GM23338 (cell line): ENCODE data around the gene EPM2AIP1. TPM values are rescaled to one million over a fixed set of nuclear protein-coding genes. Genes with fewer than 3 reads are reported as not detected.
A peak's percentile ranks its signal among the peaks of the same experiment; 100 is the strongest.

Source experiments
- ATAC-seq: fragments of 200-7000 bp; cut with Tn5 transposase; 3 replicates; pipeline ENCODE4 v1.9.1; 2020
- DNase-seq: peaks from one replicate; pipeline ENCODE4 v3.0.0-alpha.2; 2015; ENCODE audit warnings: low spot score
- H2AFZ ChIP-seq: fragments of 200-600 bp; sonication (generic); 2 replicates; pipeline ENCODE4 v1.8.0; 2016; ENCODE audit warnings: antibody characterized with exemption, mild to moderate bottlenecking, moderate library complexity
- H3F3A ChIP-seq: fragments of 200-600 bp; sonication (generic); replicated peaks from 2 replicates; pipeline ENCODE4 v1.8.0; 2017; ENCODE audit warnings: antibody characterized with exemption, mixed run types, low read depth
- H3K27ac ChIP-seq: fragments of 200-600 bp; sonication (generic); 2 replicates; pipeline ENCODE4 v1.6.1; 2016; ENCODE audit warnings: low read depth
- H3K27me3 ChIP-seq: fragments of 200-600 bp; sonication (generic); 2 replicates; pipeline ENCODE4 v1.8.0; 2016; ENCODE audit warnings: mild to moderate bottlenecking, mixed run types, moderate library complexity; ENCODE audit not compliant: insufficient read depth
- H3K36me3 ChIP-seq: fragments of 200-600 bp; sonication (generic); 2 replicates; pipeline ENCODE4 v1.8.0; 2016; ENCODE audit warnings: mild to moderate bottlenecking; ENCODE audit not compliant: insufficient read depth
- H3K4me1 ChIP-seq: fragments of 200-600 bp; sonication (generic); 2 replicates; pipeline ENCODE4 v1.8.0; 2016; ENCODE audit warnings: mild to moderate bottlenecking, moderate library complexity; ENCODE audit not compliant: insufficient read depth
- H3K4me2 ChIP-seq: fragments of 200-600 bp; sonication (generic); 2 replicates; pipeline ENCODE4 v1.7.1; 2017; ENCODE audit warnings: mixed run types
- H3K4me3 ChIP-seq: fragments of 200-600 bp; sonication (generic); 2 replicates; pipeline ENCODE4 v1.6.1; 2016; ENCODE audit warnings: mixed run types
- H3K79me2 ChIP-seq: fragments of 200-600 bp; sonication (generic); replicated peaks from 2 replicates; pipeline ENCODE4 v1.8.0; 2017; ENCODE audit warnings: mild to moderate bottlenecking; ENCODE audit not compliant: insufficient read depth
- H3K9me2 ChIP-seq: fragments of 200-600 bp; sonication (generic); 2 replicates; pipeline ENCODE4 v1.8.0; 2017; ENCODE audit not compliant: insufficient read depth
- H4K20me1 ChIP-seq: fragments of 200-600 bp; sonication (generic); replicated peaks from 2 replicates; pipeline ENCODE4 v1.8.0; 2017; ENCODE audit warnings: mild to moderate bottlenecking; ENCODE audit not compliant: insufficient read depth
- H3K27ac Mint-ChIP-seq: 2 replicates; pipeline ENCODE4 v1.8.0; 2020; ENCODE audit warnings: inconsistent platforms, mild to moderate bottlenecking, moderate library complexity, mixed read lengths
- H3K27me3 Mint-ChIP-seq: 3 replicates; pipeline ENCODE4 v1.8.0; 2022; ENCODE audit warnings: low read depth, mild to moderate bottlenecking, moderate library complexity, mixed read lengths, inconsistent platforms; ENCODE audit not compliant: insufficient read depth, poor library complexity
- H3K36me3 Mint-ChIP-seq: 3 replicates; pipeline ENCODE4 v1.8.0; 2021; ENCODE audit warnings: low read depth, mild to moderate bottlenecking, inconsistent platforms, moderate library complexity, mixed read lengths
- H3K4me1 Mint-ChIP-seq: 3 replicates; pipeline ENCODE4 v1.8.0; 2020; ENCODE audit warnings: mild to moderate bottlenecking, inconsistent platforms, mixed read lengths
- H3K4me3 Mint-ChIP-seq: 3 replicates; pipeline ENCODE4 v1.8.0; 2021; ENCODE audit warnings: moderate library complexity, mild to moderate bottlenecking, inconsistent platforms, mixed read lengths
- H3K9me3 Mint-ChIP-seq: 3 replicates; pipeline ENCODE4 v1.8.0; 2020; ENCODE audit warnings: moderate library complexity, mild to moderate bottlenecking, inconsistent platforms, mixed read lengths
- CREB1 ChIP-seq: fragments of 250-450 bp; sonication (Bioruptor Pico); IDR thresholded peaks from 2 replicates; pipeline ENCODE4 v1.5.0; 2020; ENCODE audit warnings: low read depth, mild to moderate bottlenecking, moderate library complexity
- EZH2 ChIP-seq: fragments of 200-600 bp; sonication (generic); IDR thresholded peaks from one replicate; pipeline ENCODE4 v1.8.0; 2017; ENCODE audit warnings: antibody characterized with exemption, mild to moderate bottlenecking, low read depth; ENCODE audit not compliant: unreplicated experiment
- JUNB ChIP-seq: IDR thresholded peaks from one replicate; pipeline ENCODE4 v1.6.1; 2016; ENCODE audit warnings: antibody characterized with exemption; ENCODE audit not compliant: unreplicated experiment
- NANOG ChIP-seq: IDR thresholded peaks from 2 replicates; pipeline ENCODE4 v1.6.1; 2016; ENCODE audit warnings: antibody characterized with exemption, borderline replicate concordance
- ZNF114 ChIP-seq: fragments of 250-450 bp; sonication (Bioruptor Pico); IDR thresholded peaks from 2 replicates; pipeline ENCODE4 v1.5.0; 2020; ENCODE audit warnings: mild to moderate bottlenecking, moderate library complexity
- ZNF331 ChIP-seq: fragments of 250-450 bp; sonication (Bioruptor Pico); IDR thresholded peaks from 2 replicates; pipeline ENCODE4 v1.5.0; 2020; ENCODE audit warnings: low read depth, mild to moderate bottlenecking, moderate library complexity
- polyA plus RNA-seq: library from polyadenylated mRNA; unstranded; fragments of >200 nt; fragmentation: Nextera tagmentation; extraction: Ambion mirVana; gene quantifications from 2 replicates; pipeline ENCODE4 v1.2.1, GENCODE V29; 2016
- total RNA-seq: library from RNA; depleted of rRNA; stranded (reverse); fragments of >200 nt; shearing (Covaris generic); gene quantifications from 2 replicates; pipeline ENCODE4 v1.2.3, GENCODE V29; 2014
- TF ChIP-seq, protein P1 (sequence below), 2 experiments: fragments of 200-600 bp in 1 of 2; sonication (generic) in 1 of 2; conservative IDR thresholded peaks; 2 replicates each; pipeline versions ENCODE4 v1.5.1 to v1.6.1; 2016 to 2017; ENCODE audit warnings: antibody characterized with exemption in 2 of 2, low read depth in 2 of 2, mild to moderate bottlenecking in 2 of 2, moderate library complexity in 1 of 2
- TF ChIP-seq, protein P2 (sequence below): IDR thresholded peaks from one replicate; pipeline ENCODE4 v1.6.1; 2018; ENCODE audit warnings: antibody characterized with exemption; ENCODE audit not compliant: unreplicated experiment
- TF ChIP-seq, protein P3 (sequence below): IDR thresholded peaks from 2 replicates; pipeline ENCODE4 v1.6.1; 2016; ENCODE audit warnings: antibody characterized with exemption
- TF ChIP-seq, protein P4 (sequence below): fragments of 250-450 bp; sonication (Bioruptor Pico); IDR thresholded peaks from 2 replicates; pipeline ENCODE4 v1.5.0; 2020; ENCODE audit warnings: mild to moderate bottlenecking, moderate library complexity

EPM2AIP1 gene
- total and polyA plus RNA-seq, 2 experiments from 2014 or later, result 7.2 to 10.6 TPM

GRCh38 chr3:36957063-36957462 is 35.9 kb downstream of the EPM2AIP1 start:
- Mint-ChIP-seq H3K36me3 (no peaks in the 10 kb centered on the region), H3K4me1 (peaks cover 10% of the 10 kb centered on the region), H3K9me3 (no peaks in the 10 kb centered on the region), H3K4me3 (no peak overlapping the region), H3K27ac (no peak overlapping the region), H3K27me3 (peaks cover 4% of the 10 kb centered on the region)
- H2AFZ ChIP-seq, result no peak overlapping the region
- H4K20me1 ChIP-seq, result no peaks in the 10 kb centered on the region
- H3F3A ChIP-seq, result no peaks in the 10 kb centered on the region
- H3K4me3 ChIP-seq, result no peak overlapping the region
- H3K79me2 ChIP-seq, result no peaks in the 10 kb centered on the region
- H3K27me3 ChIP-seq, result no peaks in the 10 kb centered on the region
- no peak overlapping the region for H3K4me2 ChIP-seq
- H3K4me1 ChIP-seq, result no peaks in the 10 kb centered on the region
- H3K36me3 ChIP-seq, result no peaks in the 10 kb centered on the region
- ATAC-seq (peak; percentile 74), DNase-seq (peak; percentile 79)
- H3K9me2 ChIP-seq, result peaks cover 3% of the 10 kb centered on the region; the same call in 1 of the 2 replicates
- TF ChIP-seq, protein P1, sequence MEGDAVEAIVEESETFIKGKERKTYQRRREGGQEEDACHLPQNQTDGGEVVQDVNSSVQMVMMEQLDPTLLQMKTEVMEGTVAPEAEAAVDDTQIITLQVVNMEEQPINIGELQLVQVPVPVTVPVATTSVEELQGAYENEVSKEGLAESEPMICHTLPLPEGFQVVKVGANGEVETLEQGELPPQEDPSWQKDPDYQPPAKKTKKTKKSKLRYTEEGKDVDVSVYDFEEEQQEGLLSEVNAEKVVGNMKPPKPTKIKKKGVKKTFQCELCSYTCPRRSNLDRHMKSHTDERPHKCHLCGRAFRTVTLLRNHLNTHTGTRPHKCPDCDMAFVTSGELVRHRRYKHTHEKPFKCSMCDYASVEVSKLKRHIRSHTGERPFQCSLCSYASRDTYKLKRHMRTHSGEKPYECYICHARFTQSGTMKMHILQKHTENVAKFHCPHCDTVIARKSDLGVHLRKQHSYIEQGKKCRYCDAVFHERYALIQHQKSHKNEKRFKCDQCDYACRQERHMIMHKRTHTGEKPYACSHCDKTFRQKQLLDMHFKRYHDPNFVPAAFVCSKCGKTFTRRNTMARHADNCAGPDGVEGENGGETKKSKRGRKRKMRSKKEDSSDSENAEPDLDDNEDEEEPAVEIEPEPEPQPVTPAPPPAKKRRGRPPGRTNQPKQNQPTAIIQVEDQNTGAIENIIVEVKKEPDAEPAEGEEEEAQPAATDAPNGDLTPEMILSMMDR (conservative IDR thresholded peaks at IDR 0.05; ENCODE audit: low read depth in 2 of 2), result peak; percentile 77 to 80
- TF ChIP-seq NANOG (no peak), ZNF331 (no peak)
- TF ChIP-seq, protein P2, sequence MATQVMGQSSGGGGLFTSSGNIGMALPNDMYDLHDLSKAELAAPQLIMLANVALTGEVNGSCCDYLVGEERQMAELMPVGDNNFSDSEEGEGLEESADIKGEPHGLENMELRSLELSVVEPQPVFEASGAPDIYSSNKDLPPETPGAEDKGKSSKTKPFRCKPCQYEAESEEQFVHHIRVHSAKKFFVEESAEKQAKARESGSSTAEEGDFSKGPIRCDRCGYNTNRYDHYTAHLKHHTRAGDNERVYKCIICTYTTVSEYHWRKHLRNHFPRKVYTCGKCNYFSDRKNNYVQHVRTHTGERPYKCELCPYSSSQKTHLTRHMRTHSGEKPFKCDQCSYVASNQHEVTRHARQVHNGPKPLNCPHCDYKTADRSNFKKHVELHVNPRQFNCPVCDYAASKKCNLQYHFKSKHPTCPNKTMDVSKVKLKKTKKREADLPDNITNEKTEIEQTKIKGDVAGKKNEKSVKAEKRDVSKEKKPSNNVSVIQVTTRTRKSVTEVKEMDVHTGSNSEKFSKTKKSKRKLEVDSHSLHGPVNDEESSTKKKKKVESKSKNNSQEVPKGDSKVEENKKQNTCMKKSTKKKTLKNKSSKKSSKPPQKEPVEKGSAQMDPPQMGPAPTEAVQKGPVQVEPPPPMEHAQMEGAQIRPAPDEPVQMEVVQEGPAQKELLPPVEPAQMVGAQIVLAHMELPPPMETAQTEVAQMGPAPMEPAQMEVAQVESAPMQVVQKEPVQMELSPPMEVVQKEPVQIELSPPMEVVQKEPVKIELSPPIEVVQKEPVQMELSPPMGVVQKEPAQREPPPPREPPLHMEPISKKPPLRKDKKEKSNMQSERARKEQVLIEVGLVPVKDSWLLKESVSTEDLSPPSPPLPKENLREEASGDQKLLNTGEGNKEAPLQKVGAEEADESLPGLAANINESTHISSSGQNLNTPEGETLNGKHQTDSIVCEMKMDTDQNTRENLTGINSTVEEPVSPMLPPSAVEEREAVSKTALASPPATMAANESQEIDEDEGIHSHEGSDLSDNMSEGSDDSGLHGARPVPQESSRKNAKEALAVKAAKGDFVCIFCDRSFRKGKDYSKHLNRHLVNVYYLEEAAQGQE, result no peak
- no peak overlapping the region for H3K27ac ChIP-seq

- no peaks in the 10 kb centered on the region for H3K27me3 ChIP-seq
- no peak for DNase-seq
- H3K4me1 Mint-ChIP-seq, result peaks cover 10% of the 10 kb centered on the region
- no peaks in the 10 kb centered on the region for H4K20me1 ChIP-seq
- no peak overlapping the region for H3K27ac ChIP-seq
- no peak overlapping the region for H3K27ac Mint-ChIP-seq
- H3K4me1 ChIP-seq, result 0 out of 2 replicates have a peak, but pooled peaks cover 3% of the 10 kb centered on the region
- no peaks in the 10 kb centered on the region for H3K36me3 Mint-ChIP-seq
- H3K27me3 Mint-ChIP-seq, result peaks cover 4% of the 10 kb centered on the region
- H3K36me3 ChIP-seq, result no peaks in the 10 kb centered on the region
- H3K79me2 ChIP-seq, result no peaks in the 10 kb centered on the region
- H3K9me3 Mint-ChIP-seq, result no peaks in the 10 kb centered on the region
- H3F3A ChIP-seq, result no peaks in the 10 kb centered on the region
- H3K4me2 ChIP-seq, result no peak overlapping the region
- TF ChIP-seq EZH2 (no peak), JUNB (no peak), CREB1 (CRISPR knock-in tag) (no peak), NANOG (no peak), ZNF114 (CRISPR knock-in tag) (no peak)
- TF ChIP-seq, protein P3, sequence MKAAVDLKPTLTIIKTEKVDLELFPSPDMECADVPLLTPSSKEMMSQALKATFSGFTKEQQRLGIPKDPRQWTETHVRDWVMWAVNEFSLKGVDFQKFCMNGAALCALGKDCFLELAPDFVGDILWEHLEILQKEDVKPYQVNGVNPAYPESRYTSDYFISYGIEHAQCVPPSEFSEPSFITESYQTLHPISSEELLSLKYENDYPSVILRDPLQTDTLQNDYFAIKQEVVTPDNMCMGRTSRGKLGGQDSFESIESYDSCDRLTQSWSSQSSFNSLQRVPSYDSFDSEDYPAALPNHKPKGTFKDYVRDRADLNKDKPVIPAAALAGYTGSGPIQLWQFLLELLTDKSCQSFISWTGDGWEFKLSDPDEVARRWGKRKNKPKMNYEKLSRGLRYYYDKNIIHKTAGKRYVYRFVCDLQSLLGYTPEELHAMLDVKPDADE, result no peak
- TF ChIP-seq, protein P4, sequence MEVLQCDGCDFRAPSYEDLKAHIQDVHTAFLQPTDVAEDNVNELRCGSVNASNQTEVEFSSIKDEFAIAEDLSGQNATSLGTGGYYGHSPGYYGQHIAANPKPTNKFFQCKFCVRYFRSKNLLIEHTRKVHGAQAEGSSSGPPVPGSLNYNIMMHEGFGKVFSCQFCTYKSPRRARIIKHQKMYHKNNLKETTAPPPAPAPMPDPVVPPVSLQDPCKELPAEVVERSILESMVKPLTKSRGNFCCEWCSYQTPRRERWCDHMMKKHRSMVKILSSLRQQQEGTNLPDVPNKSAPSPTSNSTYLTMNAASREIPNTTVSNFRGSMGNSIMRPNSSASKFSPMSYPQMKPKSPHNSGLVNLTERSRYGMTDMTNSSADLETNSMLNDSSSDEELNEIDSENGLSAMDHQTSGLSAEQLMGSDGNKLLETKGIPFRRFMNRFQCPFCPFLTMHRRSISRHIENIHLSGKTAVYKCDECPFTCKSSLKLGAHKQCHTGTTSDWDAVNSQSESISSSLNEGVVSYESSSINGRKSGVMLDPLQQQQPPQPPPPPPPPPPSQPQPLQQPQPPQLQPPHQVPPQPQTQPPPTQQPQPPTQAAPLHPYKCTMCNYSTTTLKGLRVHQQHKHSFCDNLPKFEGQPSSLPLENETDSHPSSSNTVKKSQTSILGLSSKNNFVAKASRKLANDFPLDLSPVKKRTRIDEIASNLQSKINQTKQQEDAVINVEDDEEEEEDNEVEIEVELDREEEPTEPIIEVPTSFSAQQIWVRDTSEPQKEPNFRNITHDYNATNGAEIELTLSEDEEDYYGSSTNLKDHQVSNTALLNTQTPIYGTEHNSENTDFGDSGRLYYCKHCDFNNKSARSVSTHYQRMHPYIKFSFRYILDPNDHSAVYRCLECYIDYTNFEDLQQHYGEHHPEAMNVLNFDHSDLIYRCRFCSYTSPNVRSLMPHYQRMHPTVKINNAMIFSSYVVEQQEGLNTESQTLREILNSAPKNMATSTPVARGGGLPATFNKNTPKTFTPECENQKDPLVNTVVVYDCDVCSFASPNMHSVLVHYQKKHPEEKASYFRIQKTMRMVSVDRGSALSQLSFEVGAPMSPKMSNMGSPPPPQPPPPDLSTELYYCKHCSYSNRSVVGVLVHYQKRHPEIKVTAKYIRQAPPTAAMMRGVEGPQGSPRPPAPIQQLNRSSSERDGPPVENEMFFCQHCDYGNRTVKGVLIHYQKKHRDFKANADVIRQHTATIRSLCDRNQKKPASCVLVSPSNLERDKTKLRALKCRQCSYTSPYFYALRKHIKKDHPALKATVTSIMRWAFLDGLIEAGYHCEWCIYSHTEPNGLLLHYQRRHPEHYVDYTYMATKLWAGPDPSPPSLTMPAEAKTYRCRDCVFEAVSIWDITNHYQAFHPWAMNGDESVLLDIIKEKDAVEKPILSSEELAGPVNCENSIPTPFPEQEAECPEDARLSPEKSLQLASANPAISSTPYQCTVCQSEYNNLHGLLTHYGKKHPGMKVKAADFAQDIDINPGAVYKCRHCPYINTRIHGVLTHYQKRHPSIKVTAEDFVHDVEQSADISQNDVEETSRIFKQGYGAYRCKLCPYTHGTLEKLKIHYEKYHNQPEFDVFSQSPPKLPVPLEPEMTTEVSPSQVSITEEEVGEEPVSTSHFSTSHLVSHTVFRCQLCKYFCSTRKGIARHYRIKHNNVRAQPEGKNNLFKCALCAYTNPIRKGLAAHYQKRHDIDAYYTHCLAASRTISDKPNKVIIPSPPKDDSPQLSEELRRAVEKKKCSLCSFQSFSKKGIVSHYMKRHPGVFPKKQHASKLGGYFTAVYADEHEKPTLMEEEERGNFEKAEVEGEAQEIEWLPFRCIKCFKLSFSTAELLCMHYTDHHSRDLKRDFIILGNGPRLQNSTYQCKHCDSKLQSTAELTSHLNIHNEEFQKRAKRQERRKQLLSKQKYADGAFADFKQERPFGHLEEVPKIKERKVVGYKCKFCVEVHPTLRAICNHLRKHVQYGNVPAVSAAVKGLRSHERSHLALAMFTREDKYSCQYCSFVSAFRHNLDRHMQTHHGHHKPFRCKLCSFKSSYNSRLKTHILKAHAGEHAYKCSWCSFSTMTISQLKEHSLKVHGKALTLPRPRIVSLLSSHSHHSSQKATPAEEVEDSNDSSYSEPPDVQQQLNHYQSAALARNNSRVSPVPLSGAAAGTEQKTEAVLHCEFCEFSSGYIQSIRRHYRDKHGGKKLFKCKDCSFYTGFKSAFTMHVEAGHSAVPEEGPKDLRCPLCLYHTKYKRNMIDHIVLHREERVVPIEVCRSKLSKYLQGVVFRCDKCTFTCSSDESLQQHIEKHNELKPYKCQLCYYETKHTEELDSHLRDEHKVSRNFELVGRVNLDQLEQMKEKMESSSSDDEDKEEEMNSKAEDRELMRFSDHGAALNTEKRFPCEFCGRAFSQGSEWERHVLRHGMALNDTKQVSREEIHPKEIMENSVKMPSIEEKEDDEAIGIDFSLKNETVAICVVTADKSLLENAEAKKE (CRISPR knock-in tag), result no peak
- no peak overlapping the region for H2AFZ ChIP-seq
- H3K4me3 ChIP-seq, result no peak overlapping the region
- ATAC-seq, result no peak
- H3K9me2 ChIP-seq, result peaks cover 3% of the 10 kb centered on the region; the same call in 1 of the 2 replicates
- no peak overlapping the region for H3K4me3 Mint-ChIP-seq
Measured at GRCh38 chr3:36956155-36956554, 36.8 kb downstream of the EPM2AIP1 start.
